K562 (cell line): ENCODE measurements around the gene EFHB. TPM values are rescaled to one million over a fixed set of nuclear protein-coding genes. Genes with fewer than 3 reads are reported as not detected.
A peak's percentile ranks its signal among the peaks of the same experiment; 100 is the strongest.

Source experiments
- ARID3B ChIP-seq: fragments of 250-450 bp; sonication (Bioruptor Pico); IDR thresholded peaks from 2 replicates; pipeline ENCODE4 v1.4.0; 2020; ENCODE audit warnings: borderline replicate concordance
- ARID4B ChIP-seq: sonication (generic); formaldehyde crosslinking; IDR thresholded peaks from 2 replicates; pipeline ENCODE4 v1.8.0; 2022; ENCODE audit warnings: mild to moderate bottlenecking, missing genetic modification reagents
- CREB1 ChIP-seq, 2 experiments: sonication (generic) in 1 of 2; formaldehyde crosslinking in 1 of 2; IDR thresholded peaks; 2 replicates each; pipeline versions ENCODE4 v1.6.1 to v1.8.0; 2012 to 2022; ENCODE audit warnings: inconsistent platforms in 1 of 2, mild to moderate bottlenecking in 1 of 2, missing genetic modification reagents in 1 of 2, moderate library complexity in 1 of 2
- DACH1 ChIP-seq: fragments of 450-650 bp; IDR thresholded peaks from 2 replicates; pipeline ENCODE4 v1.6.1; 2018; ENCODE audit not compliant: partially characterized antibody
- E4F1 ChIP-seq: fragments of 250-450 bp; sonication (Bioruptor Pico); IDR thresholded peaks from 2 replicates; pipeline ENCODE4 v1.5.0; 2021; ENCODE audit warnings: mild to moderate bottlenecking, borderline replicate concordance
- EZH2 ChIP-seq: IDR thresholded peaks from 2 replicates; pipeline ENCODE4 v1.6.1; 2012; ENCODE audit warnings: low read depth, mild to moderate bottlenecking, inconsistent platforms, low read length, borderline replicate concordance
- FOXK1 ChIP-seq: sonication (generic); formaldehyde crosslinking; IDR thresholded peaks from 2 replicates; pipeline ENCODE4 v1.8.0; 2022; ENCODE audit warnings: missing genetic modification reagents, mild to moderate bottlenecking, borderline replicate concordance
- JUN ChIP-seq, 2 experiments: sonication (generic) in 1 of 2; formaldehyde crosslinking in 1 of 2; IDR thresholded peaks; 2 replicates each; pipeline versions ENCODE4 v1.6.1 to v1.8.0; 2012 to 2022; ENCODE audit warnings: borderline replicate concordance in 2 of 2, mild to moderate bottlenecking in 2 of 2, improper control_type of control experiment in 1 of 2, low read depth in 1 of 2, low read length in 1 of 2, missing genetic modification reagents in 1 of 2
- JUND ChIP-seq, 2 experiments: IDR thresholded peaks; 2 replicates in 1 of 2; 3 replicates in 1 of 2; pipeline ENCODE4 v1.6.1; 2011; ENCODE audit warnings: borderline replicate concordance in 2 of 2, low read depth in 2 of 2, low read length in 2 of 2, improper control_type of control experiment in 1 of 2, missing biosample characterization in 1 of 2, missing genetic modification characterization in 1 of 2, missing genetic modification reagents in 1 of 2
- MIER1 ChIP-seq: fragments of 450-650 bp; IDR thresholded peaks from 2 replicates; pipeline ENCODE4 v1.6.1; 2016; ENCODE audit warnings: antibody characterized with exemption, mild to moderate bottlenecking, low read depth
- MTF1 ChIP-seq: fragments of 250-450 bp; sonication (Bioruptor Pico); IDR thresholded peaks from 2 replicates; pipeline ENCODE4 v1.9.0; 2021; ENCODE audit warnings: moderate library complexity, mild to moderate bottlenecking, inconsistent platforms, borderline replicate concordance
- RFX5 ChIP-seq: IDR thresholded peaks from 2 replicates; pipeline ENCODE4 v1.6.1; 2011; ENCODE audit warnings: low read depth, mild to moderate bottlenecking, improper control_type of control experiment, low read length
- ZBTB2 ChIP-seq: fragments of 450-650 bp; IDR thresholded peaks from 2 replicates; pipeline ENCODE4 v1.6.1; 2016; ENCODE audit warnings: antibody characterized with exemption
- ZNF197 ChIP-seq: fragments of 200-800 bp; sonication (Bioruptor generic); IDR thresholded peaks from 2 replicates; pipeline ENCODE4 v1.6.1; 2016; ENCODE audit warnings: low read depth, missing genetic modification characterization, missing compliant biosample characterization
- polyA plus RNA-seq, 8 experiments: library from polyadenylated mRNA; depleted of rRNA in 4 of 8; stranded (reverse) in 5 of 8; unstranded in 3 of 8; fragments of >200 nt; fragmentation: Nextera tagmentation in 2 of 8; fragmentation: Illumina TruSeq in 1 of 8; extraction: Ambion mirVana in 2 of 8; extraction: Trizol in 1 of 8; gene quantifications; 2 replicates each; pipeline versions ENCODE4 v1.2.1 to v1.2.3, GENCODE V29; 2011 to 2014; ENCODE audit warnings: inconsistent platforms in 1 of 8, missing spikeins in 1 of 8
- total RNA-seq, 7 experiments: library from RNA; depleted of rRNA in 6 of 7; stranded (reverse); fragments of >200 nt in 6 of 7; fragmentation: Illumina TruSeq in 2 of 7; extraction: Trizol in 2 of 7; gene quantifications; 2 replicates each; pipeline versions ENCODE4 v1.2.1 to v1.2.3, GENCODE V29; 2011 to 2021; ENCODE audit warnings: low replicate concordance in 1 of 7

EFHB gene
- total and polyA plus RNA-seq, 9 of the 15 experiments (the other 6 are each of a cell fraction or from before 2014, with no cell fraction given): 1.5 to 4.0 (median 1.8) TPM

GRCh38 chr3:19934098-19934566, at the start of gene EFHB (continued):
- TF ChIP-seq EZH2 (no peak), ARID4B (CRISPR knock-in tag) (no peak), RFX5 (no peak), CREB1 (IDR thresholded peaks at IDR 0.05) (no peak), CREB1 (CRISPR knock-in tag; IDR thresholded peaks at IDR 0.05) (no peak), ARID3B (CRISPR knock-in tag) (no peak), JUN (IDR thresholded peaks at IDR 0.05; ENCODE audit: borderline replicate concordance, low read depth, low read length) (no peak), JUN (CRISPR knock-in tag; IDR thresholded peaks at IDR 0.05; ENCODE audit: borderline replicate concordance) (no peak), ZBTB2 (peak; percentile 84), MTF1 (no peak), JUND (IDR thresholded peaks at IDR 0.05; ENCODE audit: borderline replicate concordance, low read depth, low read length) (peak; percentile 44), JUND (tag; IDR thresholded peaks at IDR 0.05; ENCODE audit: borderline replicate concordance, low read depth, low read length) (0 out of 3 replicates have a peak, but pooled peaks have one; percentile 36), E4F1 (no peak), FOXK1 (CRISPR knock-in tag) (no peak), DACH1 (no peak), MIER1 (peak; percentile 78), ZNF197 (CRISPR knock-in tag) (no peak)
